Occipital lobe (tissue), 2 donors: ENCODE data around the gene PRICKLE2. TPM values are rescaled to one million over a fixed set of nuclear protein-coding genes. Genes with fewer than 3 reads are reported as not detected.

Experiments used
- DNase-seq: peaks from one replicate; lab custom pipeline; 2025; lab: John Stamatoyannopoulos, UW
- total RNA-seq: library from RNA; depleted of rRNA; stranded (reverse); fragments of >200 nt; gene quantifications from one replicate; pipeline ENCODE4 v1.2.3, GENCODE V29; 2014

The PRICKLE2 gene
- total RNA-seq, 1 donor from 2014 or later, result 87.5 TPM

DNA sequence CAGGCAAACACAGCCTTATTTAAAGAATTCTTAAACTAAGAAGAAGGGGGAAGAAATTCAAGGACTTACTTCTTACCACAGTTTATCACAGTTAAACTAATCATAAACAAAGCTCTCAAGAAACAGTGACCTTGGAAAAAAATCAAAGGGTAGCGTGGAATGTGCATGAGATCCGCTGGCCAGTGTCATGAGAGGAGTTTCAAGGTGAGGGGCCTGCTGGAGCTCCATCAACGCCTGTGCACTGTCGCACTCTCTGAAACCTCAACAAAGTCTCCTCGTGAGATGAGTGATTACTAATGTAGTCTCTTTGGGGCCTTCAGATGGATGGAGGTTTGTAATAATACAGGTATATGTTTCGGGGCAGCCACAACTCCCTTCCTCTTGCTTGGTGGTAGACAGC is 28.4 kb upstream of the PRICKLE2 start:
- DNase-seq, result no peak

GRCh38 chr3:64251019-64251418 is 25.8 kb upstream of the PRICKLE2 start:
- DNase-seq, result no peak

DNA sequence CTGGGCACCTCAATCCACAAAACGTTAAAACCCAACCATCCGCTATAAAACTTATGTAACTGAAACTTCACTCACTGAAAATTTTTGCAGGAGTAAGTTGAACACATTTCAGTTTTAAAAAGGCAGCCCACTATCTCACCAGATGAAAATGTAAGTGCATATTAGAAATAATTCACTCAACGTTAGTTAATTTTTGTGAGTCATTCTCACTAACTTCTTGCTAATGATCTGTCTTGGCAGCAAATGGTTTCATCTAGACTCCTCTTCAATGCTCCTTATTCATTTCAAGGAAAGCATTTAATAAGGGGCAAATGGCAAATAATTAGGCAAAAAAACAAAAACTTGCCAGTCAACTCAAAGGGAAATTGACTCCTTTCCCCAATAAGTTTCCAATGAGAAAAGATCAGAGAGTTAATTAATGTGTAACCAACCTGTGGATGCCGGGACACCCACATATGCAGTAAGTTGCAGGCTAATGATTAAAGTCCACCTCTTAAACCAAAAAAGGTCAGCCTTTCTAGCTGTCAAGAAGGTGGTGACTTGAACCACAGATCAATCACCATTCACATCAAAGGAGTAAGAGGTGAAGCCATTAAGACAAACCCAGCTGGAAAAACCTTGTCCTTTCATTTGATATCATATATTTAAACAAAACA is 22.9 kb upstream of the PRICKLE2 start:
- DNase-seq, result no peak

DNA sequence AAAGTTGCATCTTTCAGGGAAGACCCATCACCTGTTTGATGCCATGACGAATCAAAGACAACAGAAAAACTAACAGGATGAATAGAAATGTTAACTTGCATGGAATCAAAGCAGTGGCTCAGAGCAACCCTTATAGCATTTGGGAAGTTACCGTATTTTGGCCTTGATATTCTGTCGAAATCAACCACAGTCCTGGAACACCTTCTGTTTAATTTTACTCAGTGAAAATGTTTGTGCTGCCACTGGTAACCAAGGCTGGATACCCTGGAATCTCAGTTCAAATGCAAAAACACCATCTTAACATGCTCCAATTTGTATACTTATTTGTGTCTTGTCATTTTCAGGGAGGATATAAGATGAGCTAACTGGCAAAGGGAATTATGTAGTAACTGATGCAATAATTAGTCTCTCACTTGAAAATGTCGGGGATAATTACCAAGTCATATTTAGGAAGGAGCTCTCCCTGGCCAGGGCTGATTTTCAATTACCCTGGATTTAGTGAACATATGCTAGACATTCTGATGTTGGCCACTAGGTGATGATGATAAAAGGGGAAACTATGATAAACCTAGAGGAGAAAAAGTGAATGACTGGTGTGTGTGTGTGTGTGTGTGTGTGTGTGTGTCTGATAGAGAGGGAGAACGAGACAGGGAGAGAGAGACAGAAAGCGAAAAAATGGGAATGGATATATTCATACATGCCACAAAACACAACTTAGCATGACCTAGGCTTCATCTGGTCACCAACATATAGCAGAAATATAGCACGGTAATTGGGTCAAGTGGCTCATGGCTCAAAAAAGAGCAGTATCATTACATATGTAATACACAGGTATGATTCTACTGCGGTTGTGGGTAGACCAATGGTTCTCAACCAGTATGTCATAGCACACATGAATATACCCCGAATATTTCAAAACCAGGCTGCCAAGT is 19.0 kb upstream of the PRICKLE2 start:
- no peak for DNase-seq

DNA sequence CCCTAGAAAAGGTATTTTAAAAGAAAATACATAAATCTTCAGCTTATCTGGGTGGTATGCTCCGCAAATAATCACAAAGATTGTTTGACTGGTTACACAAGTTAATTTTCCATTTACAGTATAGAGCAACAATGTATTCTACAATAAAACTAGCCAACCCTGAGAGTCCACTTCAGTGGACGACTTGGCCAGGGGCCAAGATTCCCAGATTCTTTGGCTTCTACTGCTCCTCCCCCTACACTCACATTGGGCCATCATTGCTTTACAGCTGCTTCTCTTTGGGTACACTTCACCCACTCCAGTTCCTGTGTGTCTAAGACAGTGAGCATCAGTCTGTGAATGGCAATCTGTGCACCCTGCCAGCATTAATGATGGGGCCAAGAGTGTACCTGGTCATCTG is 17.2 kb upstream of the PRICKLE2 start:
- no peak for DNase-seq

GRCh38 chr3:64240959-64241358 is 15.7 kb upstream of the PRICKLE2 start:
- no peak for DNase-seq

- DNase-seq, result no peak
Measured at GRCh38 chr3:64240396-64240795, 15.1 kb upstream of the PRICKLE2 start.

- DNase-seq, result no peak
Measured at GRCh38 chr3:64239841-64240240, 14.6 kb upstream of the PRICKLE2 start.

- peak; percentile 63 for DNase-seq
Measured at GRCh38 chr3:64238971-64239667, 13.9 kb upstream of the PRICKLE2 start.

GRCh38 chr3:64237083-64237482 is 11.8 kb upstream of the PRICKLE2 start:
- DNase-seq, result no peak

- no peak for DNase-seq
Measured at GRCh38 chr3:64235605-64236004, 10.3 kb upstream of the PRICKLE2 start.

DNA sequence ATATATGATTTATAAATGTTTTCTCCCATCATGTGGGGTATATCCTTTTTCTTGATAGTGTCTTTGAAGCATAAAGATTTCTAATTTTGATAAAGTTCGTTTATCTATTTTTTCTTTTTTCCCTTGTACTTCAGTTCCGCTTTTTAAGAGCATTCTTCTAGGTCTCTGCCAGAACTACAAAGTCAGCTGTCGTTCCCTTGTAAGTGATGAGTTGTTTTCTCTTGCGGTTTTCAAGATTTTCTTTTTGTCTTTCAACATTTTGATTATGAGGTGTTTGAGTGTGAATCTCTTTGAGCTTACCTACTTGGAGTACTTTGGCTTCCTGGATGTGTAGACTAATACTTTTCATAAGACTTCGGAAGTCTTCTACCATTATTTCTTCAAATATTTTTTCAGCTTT is 9.3 kb upstream of the PRICKLE2 start:
- no peak for DNase-seq

GRCh38 chr3:64232821-64233220 is 7.6 kb upstream of the PRICKLE2 start:
- no peak for DNase-seq

GRCh38 chr3:64229903-64230302 is 4.6 kb upstream of the PRICKLE2 start:
- DNase-seq, result no peak

DNA sequence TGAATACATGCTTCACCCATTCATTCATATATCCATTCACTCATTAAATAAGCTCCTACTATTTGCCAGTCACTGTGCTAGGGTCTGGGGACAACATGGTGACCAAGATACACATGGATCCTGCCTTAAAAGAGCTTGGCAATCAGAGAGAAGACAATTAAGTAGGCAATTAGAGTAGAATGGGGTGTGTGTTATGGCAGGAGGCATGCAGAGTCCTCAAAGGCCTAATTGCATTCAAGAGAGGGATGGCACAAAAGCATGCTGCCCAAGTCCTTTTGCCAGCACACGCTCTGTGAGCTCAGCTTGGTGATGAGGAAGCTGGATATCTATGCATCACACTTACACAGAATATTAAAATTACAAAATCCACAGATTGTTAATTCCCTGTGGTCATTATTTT is 2.8 kb upstream of the PRICKLE2 start:
- DNase-seq, result no peak

- DNase-seq, result no peak
Measured at GRCh38 chr3:64226730-64227129, 1.5 kb upstream of the PRICKLE2 start.

- no peak for DNase-seq
Measured at GRCh38 chr3:64225695-64226499, 631 bp upstream of the PRICKLE2 start.

DNA sequence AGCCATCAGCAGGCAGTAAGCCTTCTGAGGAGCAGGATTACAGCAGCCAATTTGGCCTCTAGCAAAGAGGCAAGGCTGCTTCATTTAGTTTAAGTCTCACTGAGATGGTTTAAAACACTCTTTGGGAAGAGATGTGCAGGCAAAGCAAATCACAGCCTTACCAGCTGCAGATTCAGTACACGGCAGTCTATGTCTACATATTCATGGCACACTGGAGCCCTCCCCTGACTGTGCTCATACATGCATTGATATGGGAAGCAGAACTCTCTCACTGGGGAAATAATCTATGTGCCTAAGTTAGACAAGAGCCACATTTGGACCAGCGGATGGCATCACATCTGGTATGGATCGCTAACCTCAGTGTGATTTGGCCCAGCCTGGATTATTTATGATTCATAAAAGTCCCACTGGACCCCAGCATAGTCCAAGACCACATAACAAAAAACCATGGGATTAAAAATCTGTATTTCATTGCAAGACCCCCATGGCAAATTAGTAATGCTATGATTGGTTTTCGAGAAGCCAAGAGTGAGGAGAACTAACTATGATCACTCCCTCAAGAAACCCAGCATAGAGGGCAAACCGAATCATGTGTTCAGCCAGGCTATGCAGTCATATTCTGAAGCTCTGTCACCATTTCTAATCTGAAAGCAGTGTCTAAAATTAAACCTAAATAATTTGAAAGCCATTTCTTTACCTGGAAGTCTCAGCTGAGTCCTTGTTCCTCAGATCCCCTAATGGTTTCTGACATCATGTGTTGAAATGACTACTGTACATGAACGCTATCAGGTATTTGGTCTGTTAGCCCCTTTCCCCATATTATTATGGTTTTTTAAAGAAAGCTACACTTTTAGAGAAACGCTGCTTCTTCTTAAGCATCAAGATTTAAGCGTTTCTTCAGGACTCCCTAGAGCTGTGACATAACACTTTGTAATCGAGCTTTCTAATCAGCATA is 1.2 kb downstream of the PRICKLE2 start:
- peak; percentile 55 for DNase-seq

GRCh38 chr3:64222501-64223111 is 2.7 kb downstream of the PRICKLE2 start:
- DNase-seq, result no peak
